Activated B cell treated with CpG ODN at 0.5 μM for 24 hours (primary cell): ENCODE data around the gene FOSL1. TPM values are rescaled to one million over a fixed set of nuclear protein-coding genes. Genes with fewer than 3 reads are reported as not detected.
A peak's percentile ranks its signal among the peaks of the same experiment; 100 is the strongest.

Experiments used
- ATAC-seq: fragments of 200-7000 bp; cut with Tn5 transposase; one replicate; pipeline ENCODE4 v1.10.0; 2021; ENCODE audit warnings: low read depth, mild to moderate bottlenecking, moderate library complexity
- CTCF ChIA-PET: fragments of 350-600 bp; sonication (Branson Sonifier 250); formaldehyde crosslinking; loops from one replicate; lab custom pipeline; 2021; ENCODE audit warnings: antibody characterized with exemption; lab: Charles Lee
- POLR2A ChIA-PET: fragments of 350-600 bp; sonication (Branson Sonifier 250); formaldehyde crosslinking; loops from one replicate; lab custom pipeline; 2021; ENCODE audit warnings: antibody characterized with exemption; lab: Charles Lee
- DNase-seq: peaks from one replicate; pipeline ENCODE4 v3.0.0; 2022
- H3K27ac Mint-ChIP-seq: one replicate; pipeline ENCODE4 v1.8.0; 2020; ENCODE audit warnings: mixed read lengths
- H3K27me3 Mint-ChIP-seq: one replicate; pipeline ENCODE4 v1.8.0; 2021; ENCODE audit warnings: mixed read lengths
- H3K36me3 Mint-ChIP-seq: one replicate; pipeline ENCODE4 v1.8.0; 2021; ENCODE audit warnings: low read depth, mixed read lengths
- H3K4me1 Mint-ChIP-seq: one replicate; pipeline ENCODE4 v1.8.0; 2021; ENCODE audit warnings: mixed read lengths
- H3K4me3 Mint-ChIP-seq: one replicate; pipeline ENCODE4 v1.8.0; 2020; ENCODE audit warnings: mild to moderate bottlenecking, mixed read lengths
- H3K9me3 Mint-ChIP-seq: one replicate; pipeline ENCODE4 v1.8.0; 2020; ENCODE audit warnings: mixed read lengths
- CTCF ChIP-seq: fragments of 200-600 bp; IDR thresholded peaks from one replicate; pipeline ENCODE4 v1.8.0; 2022; ENCODE audit warnings: antibody characterized with exemption, mild to moderate bottlenecking
- intact Hi-C: fragments of 100-400 bp; cut with micrococcal nuclease; formaldehyde crosslinking; loops from one replicate; pipeline ENCODE4 v1.15.1; 2024
- total RNA-seq: library from RNA; stranded (reverse); gene quantifications from 2 replicates; pipeline ENCODE4 v1.2.3, GENCODE V29; 2022

The FOSL1 gene
- total RNA-seq, 1 donor from 2014 or later = 1.4 TPM

DNA sequence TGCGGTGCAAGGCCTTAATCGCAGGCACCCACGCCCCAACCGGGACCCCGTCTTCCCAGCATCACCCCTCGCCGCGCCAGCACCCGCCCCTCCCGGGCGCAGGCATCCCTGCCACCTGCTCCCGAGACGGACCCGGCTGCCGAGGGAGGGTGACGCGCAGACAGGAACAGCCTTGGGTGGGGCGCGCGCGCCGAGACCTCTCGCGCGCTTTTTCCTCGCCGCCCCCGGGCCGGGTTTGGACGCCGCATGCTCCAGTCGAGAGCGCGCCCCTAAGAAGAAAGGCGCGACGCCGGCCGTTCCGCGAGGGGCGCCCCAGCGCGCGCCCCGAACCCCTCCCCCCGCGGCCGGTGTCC, 42.7 kb downstream of the FOSL1 start:
- ATAC-seq (no peak), DNase-seq (peak; percentile 69)
- Mint-ChIP-seq H3K4me3 (peak overlapping the region; percentile 92), H3K4me1 (peaks cover 62% of the 10 kb centered on the region), H3K27ac (peak overlapping the region; percentile 93), H3K36me3 (peaks cover 55% of the 10 kb centered on the region), H3K9me3 (no peaks in the 10 kb centered on the region), H3K27me3 (no peaks in the 10 kb centered on the region)
- no peak for TF ChIP-seq CTCF
- intact Hi-C loops = loop anchor here (1.0 to 5.0 kb wide), 3 partner anchors 195 to 740 kb away; partner anchors contain the start of genes FAM89B, SF3B2, ZNHIT2 and ZNRD2
- ChIA-PET POLR2A (interaction anchor here (0.6 to 7.1 kb wide), 21 partner anchors 9 to 1079 kb away, joined by 3 to 340 read pairs (median 10); partner anchors contain the start of genes AP5B1, BANF1, CCDC85B and EFEMP2), CTCF (interaction anchor here (1.9 to 4.3 kb wide), 2 partner anchors 32 to 219 kb away, joined by 5 to 63 read pairs; partner anchors contain the start of genes CCDC85B, FIBP and SIPA1)

DNA sequence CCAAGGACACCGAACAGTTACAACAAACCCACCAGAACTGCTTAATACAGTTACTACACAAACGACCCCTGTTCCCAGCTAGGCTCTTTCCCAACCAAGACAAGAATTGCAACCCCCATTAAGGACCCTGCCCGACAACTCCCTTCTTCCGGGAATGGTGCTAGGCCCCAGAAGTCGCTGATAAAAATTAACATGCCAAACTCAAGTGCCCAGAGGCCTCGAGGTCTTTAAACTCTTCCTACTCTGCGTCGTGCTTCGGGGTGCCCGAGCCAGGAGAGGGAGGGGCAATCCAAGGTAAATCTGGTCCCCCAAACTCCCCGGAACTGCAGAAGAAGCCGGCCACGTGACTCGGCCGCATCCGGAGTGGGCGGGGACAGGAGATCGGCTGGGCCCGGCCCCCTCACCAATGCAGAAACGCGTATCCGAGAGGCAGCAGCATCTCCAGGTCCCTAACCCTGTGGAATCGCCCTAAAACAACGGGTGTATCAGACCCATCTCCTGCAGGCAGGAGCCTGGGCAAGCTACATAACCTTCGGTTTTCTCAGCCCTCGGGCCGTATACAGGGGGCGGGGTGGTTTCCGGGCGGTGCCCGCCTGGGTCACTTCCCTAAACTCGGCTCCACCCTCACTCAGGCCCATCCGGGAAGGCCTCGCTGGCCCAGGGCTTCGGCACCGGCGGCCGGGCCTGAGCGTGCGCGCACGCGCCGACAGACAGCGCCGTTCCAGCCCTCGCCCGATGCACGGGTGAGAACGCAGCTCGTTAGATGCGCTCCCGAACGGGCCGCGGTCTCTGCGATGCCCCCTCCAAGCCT, 43.3 kb downstream of the FOSL1 start:
- TF ChIP-seq CTCF = no peak
- peak overlapping the region; percentile 93 for H3K27ac Mint-ChIP-seq
- ChIA-PET POLR2A (interaction anchor here (0.6 to 7.1 kb wide), 16 partner anchors 8 to 1041 kb away, joined by 3 to 340 read pairs (median 4); partner anchors contain the start of genes AP5B1, CCDC85B, EFEMP2 and FIBP), CTCF (no interaction called here)
- H3K9me3 Mint-ChIP-seq = no peaks in the 10 kb centered on the region
- H3K27me3 Mint-ChIP-seq = no peaks in the 10 kb centered on the region
- ATAC-seq = peak; percentile 22
- peak; percentile 77 for DNase-seq
- peaks cover 58% of the 10 kb centered on the region for H3K36me3 Mint-ChIP-seq
- peaks cover 66% of the 10 kb centered on the region for H3K4me1 Mint-ChIP-seq
- H3K4me3 Mint-ChIP-seq = peak overlapping the region; percentile 92
- intact Hi-C loops = loop anchor here (1.0 to 5.0 kb wide), 3 partner anchors 195 to 740 kb away; partner anchors contain the start of genes FAM89B, SF3B2, ZNHIT2 and ZNRD2

DNA sequence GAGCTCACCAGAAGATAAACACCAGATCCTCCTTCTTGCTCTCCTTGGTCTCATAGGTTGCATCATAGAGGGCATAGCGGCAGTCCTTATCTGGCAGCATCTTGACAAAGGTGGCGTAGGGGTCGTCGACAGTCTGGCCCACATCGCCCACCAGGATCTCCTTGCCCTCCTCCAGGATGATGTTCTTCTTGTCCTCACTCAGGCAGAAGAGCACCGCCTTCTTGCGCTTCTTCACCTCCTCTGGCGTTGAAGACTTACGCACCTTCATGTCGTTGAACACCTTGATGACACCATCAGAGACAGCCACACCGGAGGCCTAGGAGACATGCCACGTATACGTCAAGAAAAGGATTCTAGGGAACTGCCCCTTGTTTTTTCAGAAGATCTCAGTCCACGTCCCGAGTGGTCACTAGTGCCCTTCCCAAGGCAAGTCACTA, 44.2 kb downstream of the FOSL1 start:
- H3K27ac Mint-ChIP-seq = peak overlapping the region; percentile 93
- intact Hi-C loops = loop anchor here (5.0 kb wide), 2 partner anchors 196 to 284 kb away; partner anchors contain the start of genes FAM89B, SF3B2 and ZNRD2
- ATAC-seq (no peak), DNase-seq (no peak)
- H3K4me1 Mint-ChIP-seq = peaks cover 57% of the 10 kb centered on the region
- no peaks in the 10 kb centered on the region for H3K9me3 Mint-ChIP-seq
- ChIA-PET POLR2A (interaction anchor here (0.6 to 6.0 kb wide), 5 partner anchors 13 to 242 kb away, joined by 3 to 113 read pairs (median 11); partner anchors contain the start of genes EFEMP2, MAP3K11, PCNX3 and SNX32), CTCF (no interaction called here)
- peaks cover 66% of the 10 kb centered on the region for H3K36me3 Mint-ChIP-seq
- peak overlapping the region; percentile 92 for H3K4me3 Mint-ChIP-seq
- no peak for TF ChIP-seq CTCF
- no peaks in the 10 kb centered on the region for H3K27me3 Mint-ChIP-seq

DNA sequence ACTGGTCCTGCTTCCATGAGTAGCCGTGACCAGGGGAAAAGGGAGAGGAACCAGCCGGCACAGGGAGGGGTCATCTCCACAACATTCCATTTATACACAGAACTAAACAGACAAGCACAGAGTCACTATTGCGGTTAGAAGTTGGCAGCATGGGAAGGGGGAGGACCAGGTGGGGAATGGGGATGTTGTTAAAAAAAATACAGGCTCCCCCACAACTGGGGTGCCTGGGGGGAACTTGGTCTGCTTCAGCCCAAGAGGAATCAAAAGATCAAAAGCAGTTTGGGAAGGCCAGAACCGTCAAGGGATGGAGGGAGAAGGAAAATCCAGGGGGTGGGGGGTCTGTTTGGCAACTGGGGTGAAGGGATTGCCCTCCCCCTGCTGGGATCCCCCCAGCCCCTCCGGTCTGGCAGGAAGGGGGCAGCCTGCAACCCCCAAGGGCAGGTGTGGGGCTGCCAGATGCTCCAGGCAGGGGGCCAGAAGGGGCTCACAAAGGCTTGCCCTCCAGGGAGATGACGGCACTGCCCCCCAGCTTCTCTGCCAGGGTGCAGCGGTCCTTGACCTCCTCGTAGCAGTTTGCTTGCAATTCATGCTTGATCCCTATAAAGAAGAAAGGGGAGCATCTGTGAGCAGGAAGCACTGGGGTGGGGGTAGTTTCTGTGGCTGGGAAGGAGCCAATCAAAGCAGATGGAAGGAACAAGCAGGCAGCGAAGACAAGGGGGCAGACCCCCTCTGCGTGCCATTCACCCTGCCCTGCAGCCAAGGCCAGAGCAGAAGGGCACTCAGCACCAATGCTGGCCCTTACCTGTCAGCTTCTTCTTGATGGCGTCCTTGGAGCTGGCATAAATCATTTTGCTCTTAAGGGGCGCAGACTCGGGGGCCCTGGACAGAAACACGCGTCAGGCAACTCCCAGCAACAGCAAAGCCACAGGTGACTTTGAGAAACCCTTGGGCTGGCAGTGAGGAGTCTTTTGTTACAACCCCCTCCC, 45.0 kb downstream of the FOSL1 start:
- peaks cover 54% of the 10 kb centered on the region for H3K4me1 Mint-ChIP-seq
- peaks cover 66% of the 10 kb centered on the region for H3K36me3 Mint-ChIP-seq

More for the DNA sequence above, 45.0 kb downstream of the FOSL1 start:
- Mint-ChIP-seq H3K4me3 (peak overlapping the region; percentile 92), H3K27ac (peak overlapping the region; percentile 93), H3K9me3 (no peaks in the 10 kb centered on the region), H3K27me3 (no peaks in the 10 kb centered on the region)
- no peak for ATAC-seq
- intact Hi-C loops = loop anchor here (5.0 kb wide), 2 partner anchors 197 to 283 kb away; partner anchors contain the start of genes FAM89B, SF3B2 and ZNRD2
- DNase-seq = no peak
- no peak for TF ChIP-seq CTCF
- POLR2A ChIA-PET = interaction anchor here (0.6 kb wide), 2 partner anchors 12 to 99 kb away, joined by 3 read pairs; no protein-coding TSS in a partner anchor
- CTCF ChIA-PET = no interaction called here
